ENCODE measurements around the gene TMEM141.
"Not testable (repeated sequence)": the region's sequence is repeated elsewhere in the genome, so short reads cannot be mapped to it uniquely, and the experiment has no call there.

The TMEM141 gene

DNA sequence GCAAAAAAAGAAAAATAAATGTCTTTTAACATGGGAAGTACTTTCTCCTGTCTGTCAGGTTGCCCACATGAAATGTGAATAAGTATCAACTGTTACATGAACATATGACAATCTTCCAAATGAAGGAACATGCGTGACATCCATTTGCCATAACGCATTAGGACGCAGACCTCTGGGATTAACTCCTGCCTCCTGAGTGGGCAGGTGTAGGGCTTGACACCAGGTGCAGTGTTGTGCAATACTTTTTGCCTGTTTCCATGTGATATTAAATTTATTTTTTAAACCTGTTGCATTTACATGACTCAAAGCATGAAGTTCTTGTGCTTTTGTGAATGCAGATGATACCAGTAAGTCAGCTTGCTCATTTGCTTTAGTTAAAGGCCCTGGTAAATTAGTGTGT is 8.7 kb upstream of the TMEM141 start:
- peaks cover 3% of the 10 kb centered on the region; the same call in 1 of the 2 replicates for H3K27me3 ChIP-seq (replicated peaks; ENCODE audit: control insufficient read depth, insufficient read depth, low read length)
- H3K36me3 ChIP-seq (ENCODE audit: control insufficient read depth, insufficient read depth, low read length), result no peaks in the 10 kb centered on the region
- H3K4me3 ChIP-seq (replicated peaks; ENCODE audit: low read depth, low read length), result no peak overlapping the region
- TF ChIP-seq, protein P1, sequence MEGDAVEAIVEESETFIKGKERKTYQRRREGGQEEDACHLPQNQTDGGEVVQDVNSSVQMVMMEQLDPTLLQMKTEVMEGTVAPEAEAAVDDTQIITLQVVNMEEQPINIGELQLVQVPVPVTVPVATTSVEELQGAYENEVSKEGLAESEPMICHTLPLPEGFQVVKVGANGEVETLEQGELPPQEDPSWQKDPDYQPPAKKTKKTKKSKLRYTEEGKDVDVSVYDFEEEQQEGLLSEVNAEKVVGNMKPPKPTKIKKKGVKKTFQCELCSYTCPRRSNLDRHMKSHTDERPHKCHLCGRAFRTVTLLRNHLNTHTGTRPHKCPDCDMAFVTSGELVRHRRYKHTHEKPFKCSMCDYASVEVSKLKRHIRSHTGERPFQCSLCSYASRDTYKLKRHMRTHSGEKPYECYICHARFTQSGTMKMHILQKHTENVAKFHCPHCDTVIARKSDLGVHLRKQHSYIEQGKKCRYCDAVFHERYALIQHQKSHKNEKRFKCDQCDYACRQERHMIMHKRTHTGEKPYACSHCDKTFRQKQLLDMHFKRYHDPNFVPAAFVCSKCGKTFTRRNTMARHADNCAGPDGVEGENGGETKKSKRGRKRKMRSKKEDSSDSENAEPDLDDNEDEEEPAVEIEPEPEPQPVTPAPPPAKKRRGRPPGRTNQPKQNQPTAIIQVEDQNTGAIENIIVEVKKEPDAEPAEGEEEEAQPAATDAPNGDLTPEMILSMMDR (IDR thresholded peaks at IDR 0.05; ENCODE audit: insufficient read depth, low read length, poor library complexity, severe bottlenecking), result no peak
- DNase-seq (ENCODE audit: extremely low read depth, insufficient read length), result no peak

DNA sequence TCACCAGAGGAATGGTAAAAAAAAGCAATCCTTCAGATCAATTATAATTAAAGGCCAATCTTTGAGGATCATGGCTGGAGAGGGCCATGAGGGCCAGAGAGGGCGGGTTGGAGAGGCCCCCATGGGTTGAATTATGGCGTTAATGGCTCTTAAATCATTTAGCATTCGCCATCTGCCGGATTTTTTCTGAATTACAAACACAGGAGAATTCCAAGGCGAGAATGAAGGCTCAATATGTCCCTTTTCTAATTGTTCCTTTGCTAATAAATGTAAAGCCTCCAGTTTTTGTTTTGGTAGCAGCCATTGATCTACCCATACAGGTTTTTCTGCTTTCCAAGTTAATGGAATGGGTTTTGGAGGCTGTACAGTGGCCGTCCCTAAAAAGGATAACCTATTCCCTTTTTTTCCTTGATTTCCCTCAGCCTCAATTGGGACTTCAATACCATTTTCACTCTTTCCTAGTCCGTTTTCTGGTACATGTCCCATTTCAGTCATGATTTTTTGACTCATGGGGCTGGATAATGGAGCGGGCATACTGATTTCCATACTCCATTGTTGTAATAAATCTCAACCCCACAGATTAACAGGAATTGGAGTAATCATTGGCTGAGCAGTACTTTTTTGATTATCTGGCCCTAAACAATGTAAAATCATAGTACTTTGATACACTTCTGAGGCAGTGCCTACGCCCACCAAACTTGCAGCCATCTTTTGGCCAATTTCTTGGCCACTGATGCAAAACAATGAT is 6.7 kb upstream of the TMEM141 start:
- Histone ChIP-seq H3K36me3 (ENCODE audit: control insufficient read depth, insufficient read depth, low read length) (no peaks in the 10 kb centered on the region), H3K27me3 (replicated peaks; ENCODE audit: control insufficient read depth, insufficient read depth, low read length) (0 out of 2 replicates have a peak, but pooled peaks cover 1% of the 10 kb centered on the region), H3K4me3 (replicated peaks; ENCODE audit: low read depth, low read length) (no peak overlapping the region)
- no peak for DNase-seq (ENCODE audit: extremely low read depth, insufficient read length)
- TF ChIP-seq, protein P1 (IDR thresholded peaks at IDR 0.05; ENCODE audit: insufficient read depth, low read length, poor library complexity, severe bottlenecking), result peak; percentile 29

DNA sequence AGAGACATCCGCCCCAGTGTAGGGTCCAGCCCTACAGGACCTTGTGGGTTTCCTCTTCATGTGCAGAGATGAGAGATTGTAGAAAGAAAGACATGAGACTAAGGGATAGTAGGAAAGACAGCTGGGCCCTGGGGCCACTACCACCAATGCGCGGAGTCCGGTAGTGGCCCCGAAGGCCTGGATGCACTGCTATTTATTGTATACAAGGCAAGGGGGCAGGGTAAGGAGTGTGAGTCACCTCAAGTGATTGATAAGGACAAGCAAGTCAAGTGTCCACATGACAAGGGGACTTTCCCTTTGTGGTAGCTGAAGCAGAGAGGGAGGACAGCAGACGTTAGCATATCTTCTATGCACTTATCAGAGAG is 6.2 kb upstream of the TMEM141 start:
- Histone ChIP-seq H3K4me3 (replicated peaks; ENCODE audit: low read depth, low read length) (no peak overlapping the region), H3K36me3 (ENCODE audit: control insufficient read depth, insufficient read depth, low read length) (no peaks in the 10 kb centered on the region), H3K27me3 (replicated peaks; ENCODE audit: control insufficient read depth, insufficient read depth, low read length) (0 out of 2 replicates have a peak, but pooled peaks cover 1% of the 10 kb centered on the region)
- DNase-seq (ENCODE audit: extremely low read depth, insufficient read length), result no peak
- TF ChIP-seq, protein P1 (IDR thresholded peaks at IDR 0.05; ENCODE audit: insufficient read depth, low read length, poor library complexity, severe bottlenecking), result no peak

DNA sequence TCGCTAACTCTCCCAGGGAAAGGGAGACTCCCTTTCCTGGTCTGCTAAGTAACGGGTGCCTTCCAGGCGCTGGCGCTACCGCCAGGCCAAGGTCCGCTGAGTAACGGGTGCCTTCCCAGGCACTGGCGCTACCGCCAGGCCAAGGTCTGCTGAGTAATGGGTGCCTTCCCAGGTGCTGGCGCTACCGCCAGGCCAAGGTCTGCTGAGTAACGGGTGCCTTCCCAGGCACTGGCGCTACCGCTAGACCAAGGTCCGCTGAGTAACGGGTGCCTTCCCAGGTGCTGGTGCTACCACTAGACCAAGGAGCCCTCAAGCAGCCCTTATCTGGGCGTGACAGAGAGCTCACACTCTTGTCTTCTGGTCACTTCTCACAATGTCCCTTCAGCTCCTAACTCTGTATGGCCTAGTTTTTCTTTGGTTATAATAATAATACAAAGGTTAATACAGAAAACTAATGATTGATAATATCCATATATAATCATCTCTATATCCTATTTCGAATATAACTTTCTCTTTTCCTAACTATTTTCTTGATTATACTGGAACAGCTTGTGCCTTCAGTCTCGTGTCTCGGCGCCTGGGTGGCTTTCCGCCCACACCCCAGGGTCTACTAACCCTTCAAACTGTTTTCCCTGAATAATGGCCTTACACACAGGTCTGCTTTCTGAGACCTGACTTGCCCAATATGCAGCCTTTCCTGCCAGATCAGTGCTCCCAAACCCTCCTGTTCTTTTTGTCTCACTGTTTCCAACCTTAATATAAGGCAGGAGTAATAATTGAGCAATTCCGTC is 5.4 kb upstream of the TMEM141 start:
- DNase-seq (ENCODE audit: extremely low read depth, insufficient read length); H3K27me3 ChIP-seq (replicated peaks; ENCODE audit: control insufficient read depth, insufficient read depth, low read length); H3K4me3 ChIP-seq (replicated peaks; ENCODE audit: low read depth, low read length); H3K36me3 ChIP-seq (ENCODE audit: control insufficient read depth, insufficient read depth, low read length): not testable (repeated sequence)

DNA sequence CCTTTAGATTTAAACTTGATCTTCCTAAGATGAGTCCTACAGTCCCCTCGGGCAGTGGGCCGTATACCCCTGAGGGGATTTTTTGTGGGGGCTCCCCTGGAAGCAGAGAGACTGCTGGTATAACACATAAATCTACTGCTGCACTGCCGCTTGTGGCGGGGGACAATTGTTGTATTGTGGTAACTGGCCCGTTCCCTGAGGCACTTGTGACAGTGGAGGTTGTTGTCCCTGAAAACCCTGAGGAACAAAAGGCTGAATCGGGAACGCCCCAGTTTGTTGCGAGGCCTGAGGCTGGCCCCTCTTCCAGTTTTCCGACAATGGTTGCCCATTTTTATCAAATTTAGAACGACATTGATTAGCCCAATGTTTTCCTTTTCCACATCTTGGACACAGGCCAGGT is 4.7 kb upstream of the TMEM141 start:
- TF ChIP-seq, protein P1 (IDR thresholded peaks at IDR 0.05; ENCODE audit: insufficient read depth, low read length, poor library complexity, severe bottlenecking), result no peak
- Histone ChIP-seq H3K36me3 (ENCODE audit: control insufficient read depth, insufficient read depth, low read length) (no peaks in the 10 kb centered on the region), H3K4me3 (replicated peaks; ENCODE audit: low read depth, low read length) (no peak overlapping the region), H3K27me3 (replicated peaks; ENCODE audit: control insufficient read depth, insufficient read depth, low read length) (no peaks in the 10 kb centered on the region)
- no peak for DNase-seq (ENCODE audit: extremely low read depth, insufficient read length)

DNA sequence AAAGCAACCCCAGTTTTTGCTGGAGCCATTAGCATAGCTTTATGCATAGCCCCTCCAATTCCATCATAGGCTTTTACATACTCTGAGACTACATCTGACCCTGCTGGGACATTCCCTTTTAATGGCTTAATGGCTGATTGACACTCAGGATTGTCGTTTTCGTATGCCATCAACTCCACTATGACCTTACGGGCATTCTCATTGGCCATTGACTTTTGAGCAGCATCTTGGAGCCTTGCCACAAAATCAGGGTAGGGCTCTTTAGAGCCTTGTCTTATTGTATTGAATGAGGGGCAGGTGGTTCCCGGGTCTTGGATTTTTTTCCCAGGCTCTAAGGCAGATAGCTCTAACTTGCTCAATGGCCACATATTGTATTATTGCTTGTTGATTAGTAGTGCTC is 4.2 kb upstream of the TMEM141 start:
- not testable (repeated sequence) for DNase-seq (ENCODE audit: extremely low read depth, insufficient read length); H3K4me3 ChIP-seq (replicated peaks; ENCODE audit: low read depth, low read length); H3K27me3 ChIP-seq (replicated peaks; ENCODE audit: control insufficient read depth, insufficient read depth, low read length); H3K36me3 ChIP-seq (ENCODE audit: control insufficient read depth, insufficient read depth, low read length)

Data from GM06990 (cell line).